Suppressor macrophage treated with lipopolysaccharide for 1 hour (primary cell): ENCODE results near the gene TMEM212.

Source experiments
- DNase-seq, 3 donors: peaks; one replicate each; pipeline ENCODE4 v3.0.0-alpha.2; 2020 to 2022

Gene TMEM212

GRCh38 chr3:171842864-171843518, at the start of gene TMEM212:
Gene TMEM212, plus strand, starts transcription at chr3:171843349. Its CDS starts 35 bp downstream, at chr3:171843384.
- DNase-seq = no peak

- no peak for DNase-seq
These were observed 46.4 kb upstream of the TMEM212 start for GRCh38 chr3:171796625-171797264.

GRCh38 chr3:171797265-171797679, 45.9 kb upstream of the TMEM212 start:
- DNase-seq = no peak

GRCh38 chr3:171797873-171798272, 45.3 kb upstream of the TMEM212 start:
- DNase-seq = no peak

GRCh38 chr3:171799501-171799900, 43.6 kb upstream of the TMEM212 start:
- DNase-seq = no peak

GRCh38 chr3:171801738-171802589, 41.2 kb upstream of the TMEM212 start:
- DNase-seq = no peak

GRCh38 chr3:171802590-171802956, 40.6 kb upstream of the TMEM212 start:
- no peak for DNase-seq

- DNase-seq = no peak
These were observed 40.1 kb upstream of the TMEM212 start for GRCh38 chr3:171803044-171803443.

GRCh38 chr3:171804618-171805389, 38.3 kb upstream of the TMEM212 start:
- DNase-seq = no peak

- no peak for DNase-seq
These were observed 37.5 kb upstream of the TMEM212 start for GRCh38 chr3:171805687-171806086.

GRCh38 chr3:171806200-171807128, 36.7 kb upstream of the TMEM212 start:
- peak in 2 of 3 donors; percentile 50 to 57 for DNase-seq

GRCh38 chr3:171807129-171807675, 35.9 kb upstream of the TMEM212 start:
- DNase-seq = no peak

GRCh38 chr3:171807806-171808205, 35.3 kb upstream of the TMEM212 start:
- no peak for DNase-seq

- DNase-seq = peak in 1 of 3 donors; percentile 70
These were observed 33.6 kb upstream of the TMEM212 start for GRCh38 chr3:171809611-171809860.

- peak; percentile 90 to 92 (median 92) for DNase-seq
These were observed 33.1 kb upstream of the TMEM212 start, which contains the start of gene PLD1 for GRCh38 chr3:171809861-171810628. Gene PLD1, minus strand, starts transcription at chr3:171810483. Its CDS starts 72,432 bp downstream, at chr3:171738051.

GRCh38 chr3:171810629-171811294, 32.4 kb upstream of the TMEM212 start:
- no peak for DNase-seq

- peak; percentile 71 to 96 (median 86) for DNase-seq
These were observed 31.7 kb upstream of the TMEM212 start for GRCh38 chr3:171811295-171811912.

GRCh38 chr3:171811913-171812335, 31.2 kb upstream of the TMEM212 start:
- DNase-seq = no peak

GRCh38 chr3:171812811-171813210, 30.3 kb upstream of the TMEM212 start:
- DNase-seq = no peak
